Left lung (tissue), 10 donors: ENCODE data around the gene SLC4A7. TPM values are rescaled to one million over a fixed set of nuclear protein-coding genes. Genes with fewer than 3 reads are reported as not detected.

Experiments
- ATAC-seq: fragments of 200-7000 bp; cut with Tn5 transposase; one replicate; pipeline ENCODE4 v1.9.1; 2020; ENCODE audit warnings: moderate library complexity
- DNase-seq, 4 donors: peaks; one replicate each; pipeline ENCODE4 v3.0.0-alpha.2; 2013 to 2020
- H3K27ac ChIP-seq, 2 donors: fragments of 200-600 bp; sonication (generic) in 1 of 2; one replicate each; pipeline versions ENCODE4 v1.5.0 to v1.8.0; 2020 to 2021
- H3K27me3 ChIP-seq, 2 donors: fragments of 200-600 bp; sonication (generic) in 1 of 2; one replicate each; pipeline versions ENCODE4 v1.5.0 to v1.8.0; 2020 to 2021
- H3K36me3 ChIP-seq, 2 donors: fragments of 200-600 bp; sonication (generic) in 1 of 2; one replicate each; pipeline versions ENCODE4 v1.5.0 to v1.8.0; 2020 to 2021
- H3K4me1 ChIP-seq, 2 donors: fragments of 200-600 bp; one replicate each; pipeline ENCODE4 v1.8.0; 2021
- H3K4me3 ChIP-seq, 2 donors: fragments of 200-600 bp; sonication (generic) in 1 of 2; one replicate each; pipeline versions ENCODE4 v1.5.0 to v1.8.0; 2020 to 2021; ENCODE audit warnings: mild to moderate bottlenecking in 1 of 2
- H3K9me3 ChIP-seq, 2 donors: fragments of 200-600 bp; sonication (generic) in 1 of 2; one replicate each; pipeline versions ENCODE4 v1.5.0 to v1.8.0; 2020 to 2021
- CTCF ChIP-seq, 2 donors: fragments of 200-600 bp; sonication (generic) in 1 of 2; IDR thresholded peaks; one replicate each; pipeline versions ENCODE4 v1.5.0 to v1.8.0; 2021; ENCODE audit warnings: antibody characterized with exemption in 2 of 2
- intact Hi-C, 2 donors: fragments of 100-400 bp; cut with DNase I; formaldehyde crosslinking; loops; one replicate each; pipeline versions ENCODE4 v1.11.2 to v1.14.2; 2022
- polyA plus RNA-seq, 6 donors: library from polyadenylated mRNA; unstranded; fragments of 120-200 nt; gene quantifications; one replicate each; pipeline ENCODE4 v1.2.1, GENCODE V29; 2013; ENCODE audit not compliant: insufficient read length in 6 of 6
- total RNA-seq, 2 donors: library from RNA; stranded (reverse); fragmentation: NEBNext Ultra II Directional; extraction: Animal tissue kit (Norgen Biotek cat#: 25700); gene quantifications; one replicate each; pipeline ENCODE4 v1.2.1, GENCODE V29; 2021
- donor health status: DM: no; HTN: yes; CAD: no.
- donor health status: DM: no; HTN: no; CAD: no.

The SLC4A7 gene
- total and polyA plus RNA-seq, 8 donors, result 14.8 to 45.7 (median 35.9) TPM

DNA sequence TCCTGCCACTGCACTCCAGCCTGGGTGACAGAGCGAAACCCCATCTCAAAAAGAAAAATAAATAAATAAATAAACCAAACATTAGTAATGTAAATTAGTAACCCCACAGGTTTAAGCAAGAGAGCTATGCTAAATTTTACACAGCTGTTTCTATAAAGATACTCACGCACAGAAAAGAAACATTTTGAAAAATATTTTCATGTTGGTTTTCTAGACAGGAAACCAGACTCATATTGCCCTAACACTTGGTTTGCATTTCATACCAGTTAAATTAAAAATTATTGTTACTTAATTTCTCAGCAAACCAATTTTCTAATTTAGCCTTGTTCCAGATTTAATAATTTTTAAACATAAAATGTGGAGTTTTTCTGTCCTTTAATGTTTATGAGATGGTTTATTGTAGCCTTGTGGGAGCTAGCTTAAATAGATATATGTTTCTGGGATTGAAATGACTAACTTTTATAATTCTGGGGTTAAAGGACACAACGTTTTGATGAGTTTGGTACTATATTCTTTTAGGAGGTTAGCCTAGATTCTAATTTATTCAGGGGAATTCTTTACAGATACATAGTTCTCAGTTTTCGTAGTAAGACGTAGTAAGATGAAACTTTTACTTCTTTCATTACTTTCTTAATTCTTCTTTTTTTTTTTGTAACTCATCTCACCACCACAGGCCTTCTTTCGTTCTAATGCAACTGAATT lies 42.6 kb upstream of the SLC4A7 start:
- ATAC-seq (no peak), DNase-seq (no peak)
- Histone ChIP-seq H3K27ac (no peak overlapping the region), H3K27me3 (no peaks in the 10 kb centered on the region), H3K36me3 (no peaks in the 10 kb centered on the region), H3K9me3 (no peaks in the 10 kb centered on the region), H3K4me3 (no peak overlapping the region), H3K4me1 (peaks cover 6 to 10% of the 10 kb centered on the region in 2 donors)
- intact Hi-C loops, result no loop called here
- no peak for TF ChIP-seq CTCF (IDR thresholded peaks at IDR 0.05)

DNA sequence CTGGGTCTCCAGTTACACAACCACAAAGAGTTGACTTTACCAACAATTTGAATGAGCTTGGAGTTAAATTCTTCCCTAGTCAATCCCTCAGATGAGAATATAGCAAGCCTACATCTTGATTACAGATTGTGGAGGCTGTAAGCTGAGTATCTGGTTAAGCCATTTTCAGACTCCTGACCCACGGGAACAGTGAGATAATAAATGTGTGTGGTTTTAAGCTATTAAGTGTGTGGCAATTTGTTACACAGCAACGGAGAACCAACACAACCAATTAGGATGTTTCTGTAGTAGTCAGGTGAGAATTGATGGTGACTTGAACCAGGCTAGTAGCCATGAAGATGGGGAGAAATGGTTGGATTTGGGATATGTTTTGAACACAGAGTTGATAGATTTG lies 37.7 kb upstream of the SLC4A7 start:
- TF ChIP-seq CTCF (IDR thresholded peaks at IDR 0.05), result no peak
- H3K36me3 ChIP-seq, result no peaks in the 10 kb centered on the region
- no peak for DNase-seq
- no peak for ATAC-seq
- peak overlapping the region; percentile 58 to 60 for H3K27ac ChIP-seq
- intact Hi-C loops, result no loop called here
- no peaks in the 10 kb centered on the region for H3K9me3 ChIP-seq
- H3K4me1 ChIP-seq, result peaks cover 14 to 19% of the 10 kb centered on the region in 2 donors
- no peaks in the 10 kb centered on the region for H3K27me3 ChIP-seq
- H3K4me3 ChIP-seq, result no peak overlapping the region

- H3K9me3 ChIP-seq, result no peaks in the 10 kb centered on the region
- peaks cover 14 to 19% of the 10 kb centered on the region in 2 donors for H3K4me1 ChIP-seq
- no peak overlapping the region for H3K4me3 ChIP-seq
- H3K36me3 ChIP-seq, result no peaks in the 10 kb centered on the region
- H3K27ac ChIP-seq, result peak overlapping the region; percentile 58 to 60
- no peaks in the 10 kb centered on the region for H3K27me3 ChIP-seq
- TF ChIP-seq CTCF (IDR thresholded peaks at IDR 0.05), result no peak
- ATAC-seq, result peak; percentile 86
- DNase-seq, result no peak
- intact Hi-C loops, result no loop called here
Observed at GRCh38 chr3:27521179-27521871, 37.1 kb upstream of the SLC4A7 start.

DNA sequence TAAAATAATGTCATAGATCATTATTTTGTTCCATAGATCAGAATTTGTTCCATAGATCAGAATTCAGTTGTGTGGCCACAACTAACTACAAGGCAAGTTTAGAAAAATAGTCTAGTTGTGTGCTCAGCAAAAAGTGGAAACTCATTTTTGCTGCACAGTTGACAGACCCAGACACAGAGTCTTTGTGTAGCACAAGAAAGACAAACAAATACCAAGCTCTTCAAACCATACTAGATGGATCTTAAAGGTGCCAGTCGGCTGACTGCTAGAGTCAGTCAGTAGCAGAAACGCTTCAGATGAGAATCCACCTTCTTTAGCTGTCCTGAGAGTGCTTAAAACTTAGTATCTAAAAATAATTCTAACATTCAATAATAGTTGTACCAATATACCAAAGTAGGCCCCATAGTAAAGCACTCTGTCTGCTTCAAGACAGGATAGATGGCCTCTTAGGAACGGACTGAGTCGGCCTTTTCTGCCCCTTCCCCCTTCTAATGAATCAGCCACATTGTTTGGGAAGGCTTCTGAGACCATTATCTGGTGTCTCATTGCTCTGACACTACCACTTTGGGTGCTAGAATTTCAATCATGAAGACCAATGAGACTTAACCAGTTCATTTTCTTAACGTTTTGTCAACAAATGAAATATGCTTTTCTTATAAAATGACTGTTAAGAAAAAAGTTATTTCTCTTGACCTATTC lies 27.7 kb upstream of the SLC4A7 start:
- no peaks in the 10 kb centered on the region for H3K27me3 ChIP-seq
- no peaks in the 10 kb centered on the region for H3K36me3 ChIP-seq
- intact Hi-C loops, result no loop called here
- DNase-seq (no peak), ATAC-seq (peak; percentile 62)
- H3K4me1 ChIP-seq, result peaks cover 3 to 4% of the 10 kb centered on the region in 2 donors
- H3K9me3 ChIP-seq, result no peaks in the 10 kb centered on the region
- H3K27ac ChIP-seq, result no peak overlapping the region
- H3K4me3 ChIP-seq, result no peak overlapping the region
- no peak for TF ChIP-seq CTCF (IDR thresholded peaks at IDR 0.05)

DNA sequence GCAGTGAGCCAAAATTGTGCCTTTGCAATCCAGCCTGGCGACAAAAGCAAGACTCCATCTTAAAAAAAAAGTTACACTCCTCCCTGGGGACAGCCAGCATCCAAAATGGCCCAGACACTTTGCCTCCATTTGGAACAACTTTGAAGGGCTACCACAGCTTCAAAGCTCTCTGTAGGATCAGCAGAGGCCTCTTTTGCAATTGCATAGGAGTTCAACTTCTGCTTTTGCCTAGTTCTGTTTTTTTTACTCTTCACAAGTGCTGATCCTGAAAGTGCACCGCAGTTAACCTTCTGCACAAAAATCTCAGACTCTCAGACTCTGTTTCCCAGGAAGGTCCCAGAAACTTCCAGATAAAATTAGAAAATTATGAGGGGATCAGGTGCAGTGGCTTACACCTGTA lies 25.2 kb upstream of the SLC4A7 start:
- Histone ChIP-seq H3K4me1 (peaks cover 3 to 4% of the 10 kb centered on the region in 2 donors), H3K4me3 (no peak overlapping the region), H3K9me3 (no peaks in the 10 kb centered on the region), H3K27me3 (no peaks in the 10 kb centered on the region), H3K36me3 (no peaks in the 10 kb centered on the region), H3K27ac (no peak overlapping the region)
- DNase-seq (no peak), ATAC-seq (peak; percentile 40)
- intact Hi-C loops, result no loop called here
- TF ChIP-seq CTCF (IDR thresholded peaks at IDR 0.05), result no peak
